A673 (cell line): Measurements from ENCODE around the gene ELL. TPM values are rescaled to one million over a fixed set of nuclear protein-coding genes. Genes with fewer than 3 reads are reported as not detected.

Experiments used
- BruUV-seq: library from RNA; stranded (reverse); fragments of 400-500 nt; replicated peaks from 2 replicates; lab custom pipeline; 2021; lab: Mats Ljungman, UMichigan
- CTCF ChIA-PET: fragments of 300-600 bp; sonication (Branson Sonifier 250); formaldehyde crosslinking; loops from one replicate; lab custom pipeline; 2022; ENCODE audit warnings: antibody characterized with exemption; lab: Charles Lee
- POLR2A ChIA-PET: fragments of 300-600 bp; sonication (Branson Sonifier 250); formaldehyde crosslinking; loops from one replicate; lab custom pipeline; 2022; ENCODE audit warnings: antibody characterized with exemption; ENCODE audit not compliant: low non-redundant PET; lab: Charles Lee
- DNase-seq: peaks from one replicate; pipeline ENCODE4 v3.0.0-alpha.2; 2015; ENCODE audit warnings: low spot score
- H3K27ac ChIP-seq: fragments of 200-600 bp; sonication (generic); 2 replicates; pipeline ENCODE4 v1.5.1; 2016; ENCODE audit warnings: mixed run types, low read depth, mild to moderate bottlenecking, mixed read lengths, antibody characterized with exemption, low read length; ENCODE audit not compliant: poor library complexity, severe bottlenecking
- H3K27me3 ChIP-seq: fragments of 200-600 bp; sonication (generic); replicated peaks from 2 replicates; pipeline ENCODE4 v1.6.1; 2017; ENCODE audit warnings: mixed run types, low read depth, mild to moderate bottlenecking, mixed read lengths, antibody characterized with exemption, low read length; ENCODE audit not compliant: insufficient read depth, poor library complexity
- H3K36me3 ChIP-seq: fragments of 200-600 bp; sonication (generic); 2 replicates; pipeline ENCODE4 v1.6.1; 2016; ENCODE audit warnings: mixed run types, mild to moderate bottlenecking, mixed read lengths, antibody characterized with exemption, low read length; ENCODE audit not compliant: insufficient read depth, poor library complexity, severe bottlenecking
- H3K4me1 ChIP-seq: fragments of 200-600 bp; sonication (generic); 2 replicates; pipeline ENCODE4 v1.6.1; 2017; ENCODE audit warnings: mixed run types, mild to moderate bottlenecking, mixed read lengths, antibody characterized with exemption, low read length; ENCODE audit not compliant: insufficient read depth, poor library complexity, severe bottlenecking
- H3K4me3 ChIP-seq: fragments of 200-600 bp; sonication (generic); 2 replicates; pipeline ENCODE4 v1.5.1; 2016; ENCODE audit warnings: low read depth, mixed run types, mild to moderate bottlenecking, mixed read lengths, low read length; ENCODE audit not compliant: poor library complexity, severe bottlenecking
- H3K9me3 ChIP-seq: fragments of 200-600 bp; sonication (generic); 2 replicates; pipeline ENCODE4 v1.6.1; 2016; ENCODE audit warnings: mixed run types, low read depth, mild to moderate bottlenecking, mixed read lengths, antibody characterized with exemption, low read length; ENCODE audit not compliant: poor library complexity, severe bottlenecking
- EZH2 ChIP-seq: fragments of 200-600 bp; sonication (generic); IDR thresholded peaks from 2 replicates; pipeline ENCODE4 v1.6.1; 2017; ENCODE audit warnings: borderline replicate concordance, low read depth, mild to moderate bottlenecking, mixed read lengths, antibody characterized with exemption, low read length; ENCODE audit not compliant: poor library complexity, severe bottlenecking
- intact Hi-C: fragments of 100-400 bp; cut with micrococcal nuclease; formaldehyde crosslinking; loops from one replicate; pipeline ENCODE4 v1.10.0; 2022; ENCODE audit not compliant: unreplicated experiment
- total RNA-seq: library from RNA; stranded (reverse); gene quantifications from 2 replicates; pipeline ENCODE4 v1.2.3, GENCODE V29; 2021
- TF ChIP-seq, protein P1 (sequence below): fragments of 300-800, 200-600 bp; sonication (generic); conservative IDR thresholded peaks from 2 replicates; pipeline ENCODE4 v1.5.1; 2017; ENCODE audit warnings: low read depth, mild to moderate bottlenecking, antibody characterized with exemption, low read length, moderate library complexity, mixed read lengths

ELL gene
- total RNA-seq, 1 experiment from 2014 or later = 16.4 TPM

DNA sequence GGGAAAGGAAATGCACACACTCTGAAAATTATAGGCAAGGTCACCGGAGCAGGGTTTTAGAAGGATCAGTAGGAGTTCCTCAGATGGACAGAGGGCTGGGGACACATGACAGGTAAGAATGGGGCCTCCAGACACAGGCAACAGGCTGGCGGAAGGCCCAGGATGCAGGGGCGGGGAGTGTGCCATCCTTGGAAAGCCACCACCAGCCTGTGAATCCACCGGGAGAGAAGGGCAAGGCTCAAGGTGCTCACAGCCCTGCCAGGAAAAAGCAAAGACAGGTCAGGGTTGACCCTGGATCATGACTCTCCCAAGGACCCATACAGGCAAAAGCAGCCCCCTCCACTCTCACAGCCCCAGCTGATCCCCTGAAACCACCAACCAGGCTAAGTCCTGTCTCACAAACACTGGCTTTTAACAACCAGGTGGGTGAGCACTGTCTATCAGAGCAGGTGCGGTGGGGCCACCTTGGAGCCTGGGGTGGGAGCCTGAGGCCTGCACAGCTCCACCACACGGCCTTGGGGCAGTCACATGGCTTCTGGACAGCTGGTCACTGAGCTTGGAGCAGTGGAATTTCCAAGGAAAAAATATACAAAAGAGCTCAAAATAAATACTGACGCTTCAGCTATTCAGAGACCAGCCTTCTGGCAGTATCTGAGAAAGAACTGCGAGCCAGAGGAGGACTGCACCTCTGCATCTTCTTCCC is 48.7 kb downstream of the ELL start:
- Histone ChIP-seq H3K9me3 (no peaks in the 10 kb centered on the region), H3K27me3 (no peaks in the 10 kb centered on the region), H3K27ac (no peak overlapping the region), H3K36me3 (no peaks in the 10 kb centered on the region), H3K4me3 (no peak overlapping the region), H3K4me1 (peaks cover 6% of the 10 kb centered on the region)
- DNase-seq = no peak
- ChIA-PET CTCF (interaction anchor here (1.0 kb wide), 1 partner anchor 9 kb away, joined by 4 read pairs; no protein-coding TSS in a partner anchor), POLR2A (no interaction called here)
- no peak for TF ChIP-seq EZH2
- TF ChIP-seq, protein P1, sequence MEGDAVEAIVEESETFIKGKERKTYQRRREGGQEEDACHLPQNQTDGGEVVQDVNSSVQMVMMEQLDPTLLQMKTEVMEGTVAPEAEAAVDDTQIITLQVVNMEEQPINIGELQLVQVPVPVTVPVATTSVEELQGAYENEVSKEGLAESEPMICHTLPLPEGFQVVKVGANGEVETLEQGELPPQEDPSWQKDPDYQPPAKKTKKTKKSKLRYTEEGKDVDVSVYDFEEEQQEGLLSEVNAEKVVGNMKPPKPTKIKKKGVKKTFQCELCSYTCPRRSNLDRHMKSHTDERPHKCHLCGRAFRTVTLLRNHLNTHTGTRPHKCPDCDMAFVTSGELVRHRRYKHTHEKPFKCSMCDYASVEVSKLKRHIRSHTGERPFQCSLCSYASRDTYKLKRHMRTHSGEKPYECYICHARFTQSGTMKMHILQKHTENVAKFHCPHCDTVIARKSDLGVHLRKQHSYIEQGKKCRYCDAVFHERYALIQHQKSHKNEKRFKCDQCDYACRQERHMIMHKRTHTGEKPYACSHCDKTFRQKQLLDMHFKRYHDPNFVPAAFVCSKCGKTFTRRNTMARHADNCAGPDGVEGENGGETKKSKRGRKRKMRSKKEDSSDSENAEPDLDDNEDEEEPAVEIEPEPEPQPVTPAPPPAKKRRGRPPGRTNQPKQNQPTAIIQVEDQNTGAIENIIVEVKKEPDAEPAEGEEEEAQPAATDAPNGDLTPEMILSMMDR = no peak
- intact Hi-C loops = loop anchor here (5.0 kb wide), 1 partner anchor 204 kb away; no protein-coding TSS in a partner anchor
- no TSS peak for BruUV-seq

GRCh38 chr19:18470787-18471186 is 51.1 kb downstream of the ELL start:
- no TSS peak for BruUV-seq
- ChIA-PET POLR2A (no interaction called here), CTCF (interaction anchor here (0.5 to 1.5 kb wide), 3 partner anchors 9 to 281 kb away, joined by 3 to 4 read pairs (median 3); no protein-coding TSS in a partner anchor)
- TF ChIP-seq EZH2 = no peak
- TF ChIP-seq, protein P1 = no peak
- Histone ChIP-seq H3K36me3 (no peaks in the 10 kb centered on the region), H3K27me3 (no peaks in the 10 kb centered on the region), H3K27ac (no peak overlapping the region), H3K4me3 (no peak overlapping the region), H3K9me3 (no peaks in the 10 kb centered on the region), H3K4me1 (no peaks in the 10 kb centered on the region)
- intact Hi-C loops = loop anchor here (5.0 kb wide), 1 partner anchor 207 kb away; no protein-coding TSS in a partner anchor
- no peak for DNase-seq

- ChIA-PET POLR2A (no interaction called here), CTCF (interaction anchor here (1.0 kb wide), 1 partner anchor 207 kb away, joined by 3 read pairs; no protein-coding TSS in a partner anchor)
- no peak for TF ChIP-seq EZH2
- TF ChIP-seq, protein P1 = peak; percentile 84
- no peak overlapping the region for H3K4me3 ChIP-seq
- no peaks in the 10 kb centered on the region for H3K36me3 ChIP-seq
- H3K27me3 ChIP-seq = no peaks in the 10 kb centered on the region
- BruUV-seq = no TSS peak
- H3K9me3 ChIP-seq = no peaks in the 10 kb centered on the region
- H3K4me1 ChIP-seq = peaks cover 8% of the 10 kb centered on the region
- no peak overlapping the region for H3K27ac ChIP-seq
- DNase-seq = peak; percentile 77
- intact Hi-C loops = loop anchor here (5.0 to 10.0 kb wide), 4 partner anchors 126 to 516 kb away; partner anchors contain the start of genes COPE and DDX49
These were observed 52.6 kb downstream of the ELL start for GRCh38 chr19:18469069-18469846.
